ENCODE data around the gene NPLOC4. TPM values are rescaled to one million over a fixed set of nuclear protein-coding genes. Genes with fewer than 3 reads are reported as not detected.
"Not testable (repeated sequence)": the region's sequence is repeated elsewhere in the genome, so short reads cannot be mapped to it uniquely, and the experiment has no call there.

The NPLOC4 gene
- total RNA-seq, 1 experiment from 2014 or later = 131 TPM

DNA sequence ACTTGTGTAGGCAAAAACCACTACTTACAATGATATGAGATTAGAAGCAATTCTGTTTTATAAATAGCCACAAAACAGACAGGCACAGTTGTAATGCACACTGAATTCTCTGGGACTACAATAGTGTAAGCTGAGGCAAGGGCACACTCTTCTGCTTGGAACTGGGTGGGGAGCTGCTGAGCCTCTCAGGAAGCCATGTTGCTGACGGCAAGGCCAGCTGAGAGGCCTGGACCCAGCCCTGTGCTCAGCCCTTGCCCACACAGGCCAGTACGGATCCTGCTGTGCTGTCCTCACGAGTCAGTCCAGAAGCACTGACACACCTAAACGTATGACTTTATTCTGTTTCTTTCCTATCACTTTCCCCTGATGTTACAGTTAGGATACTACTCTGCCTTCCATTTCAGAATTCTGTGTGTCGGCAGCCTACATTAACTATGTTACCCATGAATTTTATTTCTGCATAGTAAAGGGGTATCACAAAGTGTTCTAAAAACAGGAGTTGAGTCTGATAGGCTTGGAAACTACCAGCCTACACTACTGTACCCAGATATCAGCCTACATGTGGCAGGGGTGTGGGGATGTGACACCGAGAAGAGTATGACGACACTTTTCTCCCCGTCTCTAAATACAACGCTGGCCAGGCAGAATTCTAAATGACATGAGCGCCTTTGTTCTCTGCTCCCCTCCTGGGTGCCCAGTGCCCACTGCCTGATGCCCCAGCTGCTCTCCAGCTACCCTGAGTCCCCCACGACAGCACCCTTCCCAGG is 43.6 kb downstream of the NPLOC4 start:
- H3K9me3 ChIP-seq (replicated peaks) = no peaks in the 10 kb centered on the region
- H3K27ac ChIP-seq = no peak overlapping the region
- no peak for DNase-seq
- peaks cover 86% of the 10 kb centered on the region for H3K36me3 ChIP-seq
- H3K4me3 ChIP-seq = no peak overlapping the region
- H3K27me3 ChIP-seq = no peaks in the 10 kb centered on the region
- no peaks in the 10 kb centered on the region for H3K4me1 ChIP-seq

GRCh38 chr17:81591971-81592370 is 44.9 kb downstream of the NPLOC4 start:
- H3K9me3 ChIP-seq (replicated peaks) = no peaks in the 10 kb centered on the region
- DNase-seq = no peak
- H3K27me3 ChIP-seq = no peaks in the 10 kb centered on the region
- H3K27ac ChIP-seq = no peak overlapping the region
- H3K4me3 ChIP-seq = no peak overlapping the region
- H3K4me1 ChIP-seq = no peaks in the 10 kb centered on the region
- H3K36me3 ChIP-seq = peaks cover 86% of the 10 kb centered on the region

DNA sequence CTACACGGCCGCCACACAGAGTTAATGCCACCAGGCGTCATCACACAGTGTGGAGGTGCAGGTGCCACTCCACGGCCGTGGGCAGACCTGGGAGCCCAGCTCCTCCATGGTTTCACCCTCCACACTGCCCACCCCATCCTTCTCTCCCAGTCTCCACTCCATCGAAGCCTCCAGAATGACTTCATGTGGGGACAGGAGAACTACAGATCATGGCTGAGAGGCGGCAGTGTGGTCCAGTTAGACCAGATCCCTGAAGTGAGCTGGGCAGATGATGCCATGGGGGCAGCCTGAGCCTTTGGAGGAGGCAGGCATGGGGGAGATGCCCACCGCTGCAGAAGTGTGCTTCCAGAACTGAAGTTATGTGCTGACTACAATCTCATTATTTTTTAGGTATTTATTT is 46.8 kb downstream of the NPLOC4 start:
- H3K9me3 ChIP-seq (replicated peaks) = no peaks in the 10 kb centered on the region
- no peak overlapping the region for H3K27ac ChIP-seq
- no peak overlapping the region for H3K4me3 ChIP-seq
- H3K4me1 ChIP-seq = no peaks in the 10 kb centered on the region
- no peak for DNase-seq
- H3K36me3 ChIP-seq = peaks cover 89% of the 10 kb centered on the region
- H3K27me3 ChIP-seq = no peaks in the 10 kb centered on the region

DNA sequence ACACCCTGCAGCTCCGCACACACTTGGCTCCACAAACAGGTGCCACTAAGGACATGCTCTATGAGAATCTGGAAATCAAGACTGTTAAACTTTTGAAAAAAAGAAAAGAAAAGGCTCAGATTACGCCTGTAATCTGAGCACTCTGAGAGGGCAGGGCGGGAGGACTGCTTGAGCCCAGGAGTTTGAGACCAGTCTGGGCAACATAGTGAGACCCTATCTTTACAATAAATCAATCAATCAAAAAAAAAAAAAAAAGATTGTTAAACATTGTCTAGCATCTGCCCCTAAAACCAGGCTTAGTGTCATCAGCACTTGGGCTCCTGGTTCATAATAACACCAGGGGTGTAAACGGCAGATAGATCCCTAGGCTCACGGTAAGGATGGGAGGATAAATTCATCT is 47.3 kb downstream of the NPLOC4 start:
- DNase-seq = no peak
- H3K27ac ChIP-seq = no peak overlapping the region
- H3K4me1 ChIP-seq = no peaks in the 10 kb centered on the region
- H3K9me3 ChIP-seq (replicated peaks) = no peaks in the 10 kb centered on the region
- H3K27me3 ChIP-seq = no peaks in the 10 kb centered on the region
- no peak overlapping the region for H3K4me3 ChIP-seq
- peaks cover 87% of the 10 kb centered on the region for H3K36me3 ChIP-seq

DNA sequence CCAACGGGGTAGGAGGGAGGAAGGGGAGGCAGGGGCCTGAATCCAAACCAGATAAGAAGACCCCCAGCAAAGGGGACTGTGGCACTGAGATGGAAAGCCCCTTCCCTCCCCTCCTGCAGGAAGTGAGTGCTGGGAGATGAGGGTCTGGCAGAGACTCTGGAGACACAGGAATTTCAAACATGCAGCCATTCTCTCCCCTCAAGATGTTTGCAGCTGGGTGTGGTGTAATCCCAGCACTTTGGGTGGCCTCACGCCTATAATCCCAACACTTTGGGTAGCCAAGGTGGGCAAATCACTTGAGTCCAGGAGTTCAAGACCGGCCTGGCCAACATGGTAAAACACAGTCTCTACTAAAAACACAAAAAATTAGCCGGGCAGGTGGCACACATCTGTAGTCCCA is 50.8 kb downstream of the NPLOC4 start:
- no peak for DNase-seq
- H3K36me3 ChIP-seq = peaks cover 90% of the 10 kb centered on the region
- H3K27me3 ChIP-seq = no peaks in the 10 kb centered on the region
- no peak overlapping the region for H3K27ac ChIP-seq
- H3K9me3 ChIP-seq (replicated peaks) = no peaks in the 10 kb centered on the region
- no peaks in the 10 kb centered on the region for H3K4me1 ChIP-seq
- no peak overlapping the region for H3K4me3 ChIP-seq

DNA sequence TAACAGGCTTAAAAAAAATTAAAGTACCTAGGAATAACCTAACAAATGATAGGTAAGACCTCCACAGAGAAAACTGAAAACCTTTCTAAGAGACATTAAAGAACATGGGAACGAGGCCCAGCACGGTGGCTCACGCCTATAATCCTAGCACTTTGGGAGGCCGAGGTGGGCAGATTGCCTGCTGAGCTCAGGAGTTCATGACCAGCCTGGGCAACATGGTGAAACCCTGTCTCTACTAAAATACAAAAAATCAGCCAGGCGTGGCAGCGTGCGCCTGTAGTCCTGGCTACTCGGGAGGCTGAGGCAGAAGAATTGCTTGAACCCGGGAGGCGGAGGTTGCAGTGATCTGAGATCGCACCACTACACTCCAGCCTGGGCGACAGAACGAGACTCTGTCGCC is 52.1 kb downstream of the NPLOC4 start:
- not testable (repeated sequence) for H3K27ac ChIP-seq; H3K9me3 ChIP-seq (replicated peaks); H3K4me1 ChIP-seq; H3K4me3 ChIP-seq; DNase-seq; H3K27me3 ChIP-seq
- peaks cover 83% of the 10 kb centered on the region for H3K36me3 ChIP-seq

- H3K36me3 ChIP-seq = peaks cover 75% of the 10 kb centered on the region
- no peak overlapping the region for H3K27ac ChIP-seq
- H3K9me3 ChIP-seq (replicated peaks) = no peaks in the 10 kb centered on the region
- no peak for DNase-seq
- H3K4me3 ChIP-seq = no peak overlapping the region
- no peaks in the 10 kb centered on the region for H3K27me3 ChIP-seq
- no peaks in the 10 kb centered on the region for H3K4me1 ChIP-seq
These were observed 53.1 kb downstream of the NPLOC4 start for GRCh38 chr17:81583589-81584342.

GRCh38 chr17:81582749-81583148 is 54.2 kb downstream of the NPLOC4 start:
- Histone ChIP-seq H3K9me3 (replicated peaks) (no peaks in the 10 kb centered on the region), H3K4me1 (peaks cover under 1% of the 10 kb centered on the region; the same call in 1 of the 2 replicates), H3K4me3 (no peak overlapping the region), H3K27ac (no peak overlapping the region), H3K36me3 (peaks cover 67% of the 10 kb centered on the region), H3K27me3 (no peaks in the 10 kb centered on the region)
- DNase-seq = no peak

GRCh38 chr17:81582341-81582740 is 54.6 kb downstream of the NPLOC4 start:
- Histone ChIP-seq H3K9me3 (replicated peaks) (no peaks in the 10 kb centered on the region), H3K27ac (no peak overlapping the region), H3K4me3 (no peak overlapping the region), H3K27me3 (no peaks in the 10 kb centered on the region), H3K4me1 (peaks cover 4% of the 10 kb centered on the region; the same call in 1 of the 2 replicates), H3K36me3 (peaks cover 66% of the 10 kb centered on the region)
- no peak for DNase-seq

DNA sequence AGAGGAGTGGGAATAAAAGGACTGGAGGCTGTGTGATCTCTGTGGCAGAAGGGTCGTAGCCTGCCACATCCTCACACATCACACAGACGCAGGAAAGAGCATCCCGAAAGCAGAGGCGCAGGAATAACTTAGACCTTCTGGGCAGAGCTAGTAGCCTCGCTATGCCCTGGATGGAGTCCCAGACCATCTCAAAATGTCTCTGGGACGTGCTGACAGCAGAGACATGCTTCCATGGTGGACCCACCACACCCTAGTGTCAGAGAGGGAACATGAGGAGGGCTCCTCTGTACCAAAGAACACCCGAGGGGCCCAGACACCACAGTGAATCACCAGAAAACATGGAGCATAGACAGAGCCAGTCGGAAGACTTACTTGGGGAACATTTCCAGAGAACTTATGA is 55.2 kb downstream of the NPLOC4 start:
- Histone ChIP-seq H3K4me3 (no peak overlapping the region), H3K27me3 (no peaks in the 10 kb centered on the region), H3K36me3 (peaks cover 63% of the 10 kb centered on the region), H3K4me1 (peaks cover 8% of the 10 kb centered on the region; the same call in 1 of the 2 replicates), H3K9me3 (replicated peaks) (no peaks in the 10 kb centered on the region), H3K27ac (no peak overlapping the region)
- no peak for DNase-seq

DNA sequence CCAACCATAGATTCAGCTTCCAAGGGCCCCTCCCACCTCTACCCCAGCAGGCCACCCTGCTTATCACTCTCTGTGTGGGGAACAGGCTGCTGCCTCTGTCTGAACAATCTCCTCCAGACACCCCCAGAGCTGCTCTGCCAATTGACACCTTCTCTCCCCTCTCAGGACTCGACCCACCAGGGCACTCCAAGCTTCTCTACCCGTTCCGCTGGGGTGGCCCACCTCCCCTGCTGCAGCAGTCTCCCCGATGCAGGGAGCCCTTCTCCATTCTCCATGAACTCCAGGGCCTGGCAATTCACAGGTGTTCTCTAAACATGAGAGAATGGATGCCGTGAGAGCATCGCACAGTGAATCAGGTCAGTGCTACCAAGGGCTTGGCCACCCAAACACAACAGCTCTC is 56.4 kb downstream of the NPLOC4 start:
- Histone ChIP-seq H3K36me3 (peaks cover 61% of the 10 kb centered on the region), H3K27ac (no peak overlapping the region), H3K4me1 (peaks cover 10% of the 10 kb centered on the region; the same call in 1 of the 2 replicates), H3K9me3 (replicated peaks) (no peaks in the 10 kb centered on the region), H3K27me3 (no peaks in the 10 kb centered on the region), H3K4me3 (no peak overlapping the region)
- no peak for DNase-seq

DNA sequence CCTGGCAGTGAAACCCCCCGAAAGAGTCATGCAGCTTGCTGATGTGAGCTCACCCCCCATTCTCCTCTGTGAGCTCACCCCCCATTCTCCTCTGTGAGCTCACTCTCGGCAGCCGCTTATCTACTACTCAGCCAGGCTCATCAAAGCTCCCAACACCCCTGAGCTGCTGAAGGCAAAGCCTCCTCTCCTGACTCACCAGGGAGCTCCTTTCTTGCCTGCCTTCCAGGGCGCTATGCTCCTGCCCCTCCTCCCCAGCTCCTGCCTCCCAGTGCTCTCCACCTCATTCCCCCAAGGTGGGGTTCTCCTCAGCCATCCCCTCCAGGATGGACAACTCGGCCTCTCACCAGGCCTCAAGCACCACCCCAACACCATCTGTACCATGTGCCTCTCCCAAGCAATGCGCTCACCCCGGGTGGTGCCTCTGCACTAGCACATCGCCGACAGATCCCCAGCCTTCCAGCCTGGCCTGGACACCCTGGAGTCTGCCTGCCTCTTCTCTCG is 57.0 kb downstream of the NPLOC4 start:
- H3K27me3 ChIP-seq = no peaks in the 10 kb centered on the region
- no peak for DNase-seq
- H3K27ac ChIP-seq = no peak overlapping the region
- no peaks in the 10 kb centered on the region for H3K9me3 ChIP-seq (replicated peaks)
- peaks cover 10% of the 10 kb centered on the region for H3K4me1 ChIP-seq
- H3K36me3 ChIP-seq = peaks cover 61% of the 10 kb centered on the region
- no peak overlapping the region for H3K4me3 ChIP-seq

DNA sequence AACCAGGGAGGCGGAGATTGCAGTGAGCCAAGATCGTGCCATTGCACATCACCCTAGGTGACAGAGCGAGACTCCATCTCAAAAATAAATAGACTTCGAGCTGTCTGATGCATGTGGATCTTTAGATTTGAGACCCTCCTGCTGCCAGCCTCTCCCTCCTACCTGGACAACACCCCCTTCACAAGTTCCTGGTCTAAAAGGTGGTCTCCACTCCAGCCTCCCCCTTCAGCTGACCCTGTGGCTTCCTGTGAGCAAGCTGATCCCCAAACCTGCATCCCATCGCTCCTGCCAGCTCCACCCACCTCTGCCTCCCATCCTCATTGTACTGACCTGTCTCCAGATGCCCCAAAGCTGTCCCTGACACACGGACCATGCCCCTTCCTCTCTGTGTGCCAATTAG is 57.6 kb downstream of the NPLOC4 start:
- Histone ChIP-seq H3K27ac (no peak overlapping the region), H3K27me3 (no peaks in the 10 kb centered on the region), H3K4me3 (no peak overlapping the region), H3K9me3 (replicated peaks) (no peaks in the 10 kb centered on the region), H3K4me1 (peaks cover 16% of the 10 kb centered on the region), H3K36me3 (peaks cover 61% of the 10 kb centered on the region)
- no peak for DNase-seq

- no peaks in the 10 kb centered on the region for H3K27me3 ChIP-seq
- H3K4me1 ChIP-seq = peaks cover 21% of the 10 kb centered on the region
- no peak overlapping the region for H3K4me3 ChIP-seq
- peaks cover 61% of the 10 kb centered on the region for H3K36me3 ChIP-seq
- no peak for DNase-seq
- no peaks in the 10 kb centered on the region for H3K9me3 ChIP-seq (replicated peaks)
- no peak overlapping the region for H3K27ac ChIP-seq
These were observed 58.2 kb downstream of the NPLOC4 start for GRCh38 chr17:81578561-81579225.

DNA sequence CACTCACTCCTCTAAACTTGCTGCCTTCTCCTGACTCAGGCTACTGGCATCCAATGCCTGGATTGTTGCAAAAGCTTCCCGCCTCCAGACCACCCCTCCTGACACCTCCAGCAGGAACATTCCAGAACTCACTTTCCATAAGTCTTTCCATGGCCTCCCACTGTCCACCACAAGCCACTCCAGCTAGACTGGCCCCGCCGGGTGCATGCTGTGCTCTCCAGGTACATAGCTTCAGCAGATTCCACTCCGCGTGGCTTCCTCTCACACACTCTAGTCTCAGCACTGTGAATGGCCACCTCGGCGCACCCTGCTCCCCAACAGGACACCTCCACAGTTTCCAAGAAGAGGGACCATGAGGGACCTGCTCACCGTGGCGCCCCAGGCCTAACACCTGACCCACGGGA is 58.9 kb downstream of the NPLOC4 start:
- H3K9me3 ChIP-seq (replicated peaks) = no peaks in the 10 kb centered on the region
- H3K27ac ChIP-seq = no peak overlapping the region
- peaks cover 61% of the 10 kb centered on the region for H3K36me3 ChIP-seq
- no peak overlapping the region for H3K4me3 ChIP-seq
- no peaks in the 10 kb centered on the region for H3K27me3 ChIP-seq
- H3K4me1 ChIP-seq = peaks cover 21% of the 10 kb centered on the region
- DNase-seq = no peak
